Measurements from ENCODE around the gene TAS2R1. TPM values are rescaled to one million over a fixed set of nuclear protein-coding genes. Genes with fewer than 3 reads are reported as not detected.

Gene TAS2R1
- total RNA-seq, 1 experiment from 2014 or later, result not detected

- DNase-seq (no peak), ATAC-seq (no peak)
- H3K27me3 ChIP-seq (ENCODE audit: low read length), result peaks cover 6% of the 10 kb centered on the region; the same call in 1 of the 2 replicates
- H3K36me3 ChIP-seq (ENCODE audit: low read depth, low read length), result no peaks in the 10 kb centered on the region
- no peak overlapping the region for H3K27ac ChIP-seq (ENCODE audit: low read length)
- no TSS peak for BruUV-seq (replicated peaks)
- H3K9ac ChIP-seq (ENCODE audit: low read length), result no peak overlapping the region
- intact Hi-C loops (cut with micrococcal nuclease), result no loop called here
- H4K20me1 ChIP-seq (ENCODE audit: low read length), result no peaks in the 10 kb centered on the region
- H3K4me1 ChIP-seq (ENCODE audit: insufficient read depth, low read length), result peaks cover 16% of the 10 kb centered on the region
- ChIA-PET CTCF (no interaction called here), POLR2A (ENCODE audit: unreplicated experiment) (no interaction called here)
- no peaks in the 10 kb centered on the region for H3F3A ChIP-seq (ENCODE audit: low read length, unreplicated experiment)
- H3K9me2 ChIP-seq (replicated peaks; ENCODE audit: low read length), result no peaks in the 10 kb centered on the region
- H3K79me2 ChIP-seq (ENCODE audit: low read length), result no peaks in the 10 kb centered on the region
- TF ChIP-seq, protein P1, sequence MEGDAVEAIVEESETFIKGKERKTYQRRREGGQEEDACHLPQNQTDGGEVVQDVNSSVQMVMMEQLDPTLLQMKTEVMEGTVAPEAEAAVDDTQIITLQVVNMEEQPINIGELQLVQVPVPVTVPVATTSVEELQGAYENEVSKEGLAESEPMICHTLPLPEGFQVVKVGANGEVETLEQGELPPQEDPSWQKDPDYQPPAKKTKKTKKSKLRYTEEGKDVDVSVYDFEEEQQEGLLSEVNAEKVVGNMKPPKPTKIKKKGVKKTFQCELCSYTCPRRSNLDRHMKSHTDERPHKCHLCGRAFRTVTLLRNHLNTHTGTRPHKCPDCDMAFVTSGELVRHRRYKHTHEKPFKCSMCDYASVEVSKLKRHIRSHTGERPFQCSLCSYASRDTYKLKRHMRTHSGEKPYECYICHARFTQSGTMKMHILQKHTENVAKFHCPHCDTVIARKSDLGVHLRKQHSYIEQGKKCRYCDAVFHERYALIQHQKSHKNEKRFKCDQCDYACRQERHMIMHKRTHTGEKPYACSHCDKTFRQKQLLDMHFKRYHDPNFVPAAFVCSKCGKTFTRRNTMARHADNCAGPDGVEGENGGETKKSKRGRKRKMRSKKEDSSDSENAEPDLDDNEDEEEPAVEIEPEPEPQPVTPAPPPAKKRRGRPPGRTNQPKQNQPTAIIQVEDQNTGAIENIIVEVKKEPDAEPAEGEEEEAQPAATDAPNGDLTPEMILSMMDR (conservative IDR thresholded peaks at IDR 0.05; ENCODE audit: low read depth, low read length), result no peak
- TF ChIP-seq EZH2 (IDR thresholded peaks at IDR 0.05; ENCODE audit: low read length, unreplicated experiment), result no peak
- TF ChIP-seq EZH2phosphoT487 (IDR thresholded peaks at IDR 0.05; ENCODE audit: borderline replicate concordance, low read length), result no peak
- no peak overlapping the region for H3K4me3 ChIP-seq (ENCODE audit: low read length)
- no peak overlapping the region for H2AFZ ChIP-seq (ENCODE audit: low read length)
- no peak overlapping the region for H3K4me2 ChIP-seq (ENCODE audit: low read length)
- H3K9me3 ChIP-seq (ENCODE audit: low read length), result no peaks in the 10 kb centered on the region
These were observed 27.7 kb upstream of the TAS2R1 start for GRCh38 chr5:9657819-9658218.

DNA sequence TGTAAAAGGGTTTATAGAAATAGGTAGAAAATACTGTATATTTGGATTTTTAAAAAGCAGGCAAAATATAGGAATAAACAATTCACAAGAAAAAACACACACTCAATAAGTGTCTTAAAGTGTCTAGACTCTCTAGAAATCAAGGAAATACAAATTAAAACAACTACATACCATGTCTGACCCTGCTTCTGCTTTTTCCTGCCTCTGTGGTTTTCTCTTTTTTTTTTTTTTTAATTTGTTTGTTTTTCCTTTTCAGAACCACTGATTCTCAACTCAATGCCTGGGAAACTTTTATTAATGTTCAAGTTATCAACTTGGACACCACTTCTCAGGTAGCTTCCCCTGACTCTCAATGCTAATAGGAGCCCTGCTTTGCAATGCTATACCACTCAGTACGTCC lies 25.5 kb upstream of the TAS2R1 start:
- Histone ChIP-seq H3F3A (ENCODE audit: low read length, unreplicated experiment) (no peaks in the 10 kb centered on the region), H4K20me1 (ENCODE audit: low read length) (no peaks in the 10 kb centered on the region), H3K27ac (ENCODE audit: low read length) (no peak overlapping the region), H3K4me3 (ENCODE audit: low read length) (no peak overlapping the region), H3K9me2 (replicated peaks; ENCODE audit: low read length) (peaks cover 3% of the 10 kb centered on the region; the same call in 1 of the 2 replicates), H3K27me3 (ENCODE audit: low read length) (no peaks in the 10 kb centered on the region), H3K79me2 (ENCODE audit: low read length) (no peaks in the 10 kb centered on the region), H3K9me3 (ENCODE audit: low read length) (no peaks in the 10 kb centered on the region), H2AFZ (ENCODE audit: low read length) (no peak overlapping the region), H3K36me3 (ENCODE audit: low read depth, low read length) (no peaks in the 10 kb centered on the region), H3K4me2 (ENCODE audit: low read length) (no peak overlapping the region), H3K4me1 (ENCODE audit: insufficient read depth, low read length) (peaks cover 28% of the 10 kb centered on the region), H3K9ac (ENCODE audit: low read length) (no peak overlapping the region)
- ChIA-PET POLR2A (ENCODE audit: unreplicated experiment) (no interaction called here), CTCF (no interaction called here)
- intact Hi-C loops (cut with micrococcal nuclease), result no loop called here
- DNase-seq, result no peak
- ATAC-seq, result no peak
- no peak for TF ChIP-seq EZH2phosphoT487 (IDR thresholded peaks at IDR 0.05; ENCODE audit: borderline replicate concordance, low read length)
- no peak for TF ChIP-seq EZH2 (IDR thresholded peaks at IDR 0.05; ENCODE audit: low read length, unreplicated experiment)
- TF ChIP-seq, protein P1 (conservative IDR thresholded peaks at IDR 0.05; ENCODE audit: low read depth, low read length), result no peak
- BruUV-seq (replicated peaks), result no TSS peak

DNA sequence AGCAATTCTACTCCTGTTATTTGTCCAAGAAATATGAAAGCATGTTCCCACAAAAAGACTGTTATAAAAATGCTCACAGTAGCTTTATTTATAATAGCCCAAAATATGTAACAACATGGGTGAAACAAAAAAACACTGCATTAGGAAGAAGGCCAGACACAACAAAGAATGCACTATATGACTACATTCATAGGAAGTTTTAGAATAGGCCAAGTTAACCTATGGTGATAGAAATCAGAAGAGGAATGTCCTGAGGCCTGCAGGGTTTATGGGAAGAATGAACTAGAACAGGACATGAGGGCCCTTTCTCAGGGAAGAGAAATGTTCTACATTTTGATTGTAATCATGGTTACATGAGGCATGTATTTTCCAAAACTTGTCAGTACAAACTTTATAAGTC lies 24.7 kb upstream of the TAS2R1 start:
- intact Hi-C loops (cut with micrococcal nuclease), result no loop called here
- no peaks in the 10 kb centered on the region for H3K79me2 ChIP-seq (ENCODE audit: low read length)
- no peaks in the 10 kb centered on the region for H3F3A ChIP-seq (ENCODE audit: low read length, unreplicated experiment)
- TF ChIP-seq EZH2phosphoT487 (IDR thresholded peaks at IDR 0.05; ENCODE audit: borderline replicate concordance, low read length), result no peak
- no peak for TF ChIP-seq EZH2 (IDR thresholded peaks at IDR 0.05; ENCODE audit: low read length, unreplicated experiment)
- TF ChIP-seq, protein P1 (conservative IDR thresholded peaks at IDR 0.05; ENCODE audit: low read depth, low read length), result no peak
- no peaks in the 10 kb centered on the region for H3K27me3 ChIP-seq (ENCODE audit: low read length)
- BruUV-seq (replicated peaks), result no TSS peak
- H4K20me1 ChIP-seq (ENCODE audit: low read length), result no peaks in the 10 kb centered on the region
- H3K4me1 ChIP-seq (ENCODE audit: insufficient read depth, low read length), result peaks cover 28% of the 10 kb centered on the region
- H3K4me2 ChIP-seq (ENCODE audit: low read length), result no peak overlapping the region
- H2AFZ ChIP-seq (ENCODE audit: low read length), result no peak overlapping the region
- ChIA-PET POLR2A (ENCODE audit: unreplicated experiment) (no interaction called here), CTCF (no interaction called here)
- no peak overlapping the region for H3K27ac ChIP-seq (ENCODE audit: low read length)
- peaks cover 3% of the 10 kb centered on the region; the same call in 1 of the 2 replicates for H3K9me2 ChIP-seq (replicated peaks; ENCODE audit: low read length)
- no peaks in the 10 kb centered on the region for H3K36me3 ChIP-seq (ENCODE audit: low read depth, low read length)
- DNase-seq, result no peak
- no peak for ATAC-seq
- H3K9ac ChIP-seq (ENCODE audit: low read length), result no peak overlapping the region
- no peaks in the 10 kb centered on the region for H3K9me3 ChIP-seq (ENCODE audit: low read length)
- no peak overlapping the region for H3K4me3 ChIP-seq (ENCODE audit: low read length)
